Activated CD4-positive, alpha-beta T cell treated with anti-CD3 and anti-CD28 coated beads, Interleukin-2, amount 50 U/mL, for 16 hours (primary cell): ENCODE results near the gene LAT.
"Not testable (repeated sequence)": the region's sequence is repeated elsewhere in the genome, so short reads cannot be mapped to it uniquely, and the experiment has no call there.

ENCODE experiments used
- DNase-seq: peaks from one replicate; pipeline ENCODE4 v3.0.0-alpha.2; 2020

LAT gene, protein sequence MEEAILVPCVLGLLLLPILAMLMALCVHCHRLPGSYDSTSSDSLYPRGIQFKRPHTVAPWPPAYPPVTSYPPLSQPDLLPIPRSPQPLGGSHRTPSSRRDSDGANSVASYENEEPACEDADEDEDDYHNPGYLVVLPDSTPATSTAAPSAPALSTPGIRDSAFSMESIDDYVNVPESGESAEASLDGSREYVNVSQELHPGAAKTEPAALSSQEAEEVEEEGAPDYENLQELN

DNA sequence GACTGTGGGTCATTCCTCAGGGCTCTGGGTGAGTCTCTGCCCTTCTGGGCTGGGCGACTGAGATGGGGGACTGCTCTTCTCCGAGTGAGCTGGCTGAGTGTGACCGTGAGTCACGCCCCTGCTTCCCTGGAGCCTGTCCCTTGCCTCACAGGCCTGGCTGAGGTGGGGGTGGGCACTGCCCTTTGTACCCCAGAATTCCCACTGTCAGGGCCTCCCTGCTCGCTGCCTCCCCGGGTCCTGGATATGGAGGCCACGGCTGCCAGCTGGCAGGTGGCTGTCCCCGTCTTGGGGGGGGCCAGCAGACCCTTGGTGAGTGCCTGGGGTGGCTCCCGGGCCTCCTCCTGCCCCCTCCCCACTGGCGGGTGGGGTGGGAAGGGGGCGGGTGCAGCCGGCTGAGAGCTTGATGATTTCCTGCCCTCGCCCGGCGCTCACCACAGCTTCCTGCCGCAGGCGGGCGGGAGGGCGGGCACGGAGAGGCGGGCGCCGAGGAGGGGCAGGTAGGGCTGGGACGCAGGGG is at the start of gene LAT:
Gene LAT (plus strand): TSS at position 434 of the 517 bp plus-strand sequence. CDS start 366 bp downstream, outside the sequence.
- peak; percentile 83 for DNase-seq

DNA sequence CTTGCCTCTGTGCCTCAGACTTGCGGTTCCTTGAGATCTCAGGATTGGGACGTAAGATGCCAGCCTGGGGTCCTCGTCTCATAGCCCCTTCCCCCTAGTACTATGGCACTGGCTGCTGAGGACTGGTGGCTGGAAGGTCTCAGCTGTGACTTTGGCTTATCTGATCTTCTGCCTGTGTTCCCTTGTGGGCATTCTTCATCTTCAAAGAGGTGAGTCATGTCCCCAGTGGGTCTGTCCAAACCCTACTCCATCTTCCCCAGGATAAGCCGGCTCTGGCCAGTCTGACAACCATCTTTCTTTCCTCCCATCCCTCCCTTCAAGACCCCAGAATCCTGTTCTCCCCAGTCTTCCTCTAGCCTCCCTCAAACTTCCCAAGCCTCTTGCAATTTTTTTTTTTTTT is 49.5 kb upstream of the LAT start:
- no peak for DNase-seq

DNA sequence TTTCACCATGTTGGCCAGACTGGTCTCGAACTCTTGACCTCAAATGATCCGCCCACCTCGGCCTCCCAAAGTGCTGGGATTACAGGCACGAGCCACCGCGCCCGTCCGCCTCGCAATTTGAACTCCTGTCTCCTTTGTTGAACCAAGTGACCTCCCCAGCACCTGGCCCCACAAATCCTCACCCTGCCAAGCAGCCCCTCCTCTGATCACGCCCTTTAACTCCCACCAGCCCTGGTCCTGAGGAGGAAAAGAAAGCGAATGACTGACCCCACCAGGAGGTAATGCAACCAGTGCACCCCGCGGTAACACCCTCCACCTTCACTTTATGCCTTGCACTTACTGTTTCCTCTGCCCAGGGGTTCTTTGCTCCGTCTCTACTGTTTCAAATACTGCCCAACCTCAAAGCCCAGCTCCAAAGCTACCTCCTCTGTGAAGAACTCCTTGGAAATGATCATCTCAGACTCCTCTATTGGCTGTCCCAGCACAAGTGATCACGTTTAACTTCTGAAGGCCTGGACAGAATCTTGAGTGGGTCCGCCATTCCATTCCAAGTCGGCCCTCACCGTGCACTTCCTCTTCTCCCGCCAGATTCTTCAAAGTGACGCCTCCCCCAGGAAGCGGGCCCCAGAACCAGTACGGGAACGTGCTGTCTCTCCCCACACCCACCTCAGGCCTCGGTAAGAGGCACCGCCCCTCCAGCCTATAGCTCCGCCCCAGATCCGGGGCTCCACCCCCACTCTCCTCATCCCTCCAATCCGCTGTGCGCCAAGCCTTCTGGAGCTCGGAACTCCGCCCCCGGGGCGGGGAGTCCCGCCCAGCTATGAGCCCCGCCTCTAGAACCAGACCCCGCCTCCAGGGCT is 48.7 kb upstream of the LAT start:
- peak; percentile 83 for DNase-seq

DNA sequence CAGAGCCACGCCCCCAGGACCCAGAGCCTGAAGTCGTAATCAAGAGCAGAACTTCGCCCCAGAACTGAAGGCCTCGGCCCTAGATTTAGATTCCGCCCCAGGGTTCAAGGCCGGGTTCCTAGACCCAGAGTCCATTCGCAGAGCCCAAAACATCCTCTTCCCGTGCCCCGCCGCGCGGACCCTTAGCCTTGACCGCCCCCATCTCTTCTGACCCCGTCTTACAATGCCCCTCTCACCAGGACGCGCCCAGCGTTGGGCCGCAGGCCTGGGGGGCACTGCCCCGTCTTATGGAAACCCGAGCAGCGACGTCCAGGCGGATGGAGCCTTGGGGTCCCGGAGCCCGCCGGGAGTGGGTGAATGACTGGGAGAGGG is 48.1 kb upstream of the LAT start:
- no peak for DNase-seq

DNA sequence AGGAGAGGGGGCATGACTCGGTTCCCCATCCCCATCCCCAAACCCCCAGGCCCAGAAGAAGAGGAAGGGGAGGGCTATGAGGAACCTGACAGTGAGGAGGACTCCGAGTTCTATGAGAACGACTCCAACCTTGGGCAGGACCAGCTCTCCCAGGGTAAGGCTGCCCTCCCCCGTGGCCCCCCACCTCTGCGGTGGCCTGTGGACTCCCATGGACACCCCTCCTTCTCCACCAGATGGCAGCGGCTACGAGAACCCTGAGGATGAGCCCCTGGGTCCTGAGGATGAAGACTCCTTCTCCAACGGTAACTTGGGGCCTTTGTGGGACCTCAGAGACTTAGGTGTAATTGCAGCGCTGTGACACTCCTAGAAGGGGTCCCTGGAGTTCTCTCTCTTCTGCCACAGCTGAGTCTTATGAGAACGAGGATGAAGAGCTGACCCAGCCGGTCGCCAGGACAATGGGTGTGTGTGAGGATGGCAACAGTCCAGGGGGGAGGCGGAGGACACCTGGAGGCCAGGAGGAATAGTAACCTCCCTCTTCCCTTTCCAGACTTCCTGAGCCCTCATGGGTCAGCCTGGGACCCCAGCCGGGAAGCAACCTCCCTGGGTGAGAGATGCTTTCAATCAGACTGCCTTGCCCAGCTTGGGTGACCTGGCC is 47.5 kb upstream of the LAT start:
- DNase-seq = no peak

DNA sequence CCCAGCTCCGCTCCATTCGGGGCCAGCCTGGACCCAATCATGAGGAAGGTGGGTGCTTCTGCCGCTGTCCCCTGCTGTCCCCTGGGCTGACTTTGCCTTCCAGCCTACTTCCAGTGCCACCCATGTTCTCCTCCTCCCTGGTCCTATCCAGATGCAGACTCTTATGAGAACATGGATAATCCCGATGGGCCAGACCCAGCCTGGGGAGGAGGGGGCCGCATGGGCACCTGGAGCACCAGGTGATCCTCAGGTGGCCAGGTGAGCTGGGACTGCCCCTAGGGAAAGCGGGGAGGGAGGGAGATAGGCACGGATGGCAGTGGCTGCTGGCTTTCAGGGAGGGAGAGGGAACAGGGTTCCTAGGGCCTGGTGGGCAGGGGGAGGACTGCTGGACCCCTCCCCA is 46.1 kb upstream of the LAT start:
- DNase-seq = no peak

DNA sequence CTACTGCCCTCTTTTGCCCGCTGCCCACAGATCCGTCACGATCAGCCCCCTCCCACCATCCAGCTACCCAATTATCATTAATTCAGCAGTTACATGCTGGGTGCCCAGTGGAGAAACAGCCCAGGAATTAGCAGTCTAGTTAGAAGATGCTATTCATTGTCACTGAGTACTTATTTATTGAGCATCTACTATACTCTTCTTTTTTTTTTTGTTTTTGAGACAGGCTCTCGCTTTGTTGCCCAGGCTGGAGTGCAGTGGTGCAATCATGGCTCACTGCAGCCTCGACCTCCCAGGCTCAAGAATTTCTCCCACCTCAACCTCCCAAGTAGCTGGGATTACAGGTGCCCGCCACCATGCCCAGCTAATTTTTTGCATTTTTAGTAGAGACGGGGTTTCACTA is 45.0 kb upstream of the LAT start:
- DNase-seq = not testable (repeated sequence)

DNA sequence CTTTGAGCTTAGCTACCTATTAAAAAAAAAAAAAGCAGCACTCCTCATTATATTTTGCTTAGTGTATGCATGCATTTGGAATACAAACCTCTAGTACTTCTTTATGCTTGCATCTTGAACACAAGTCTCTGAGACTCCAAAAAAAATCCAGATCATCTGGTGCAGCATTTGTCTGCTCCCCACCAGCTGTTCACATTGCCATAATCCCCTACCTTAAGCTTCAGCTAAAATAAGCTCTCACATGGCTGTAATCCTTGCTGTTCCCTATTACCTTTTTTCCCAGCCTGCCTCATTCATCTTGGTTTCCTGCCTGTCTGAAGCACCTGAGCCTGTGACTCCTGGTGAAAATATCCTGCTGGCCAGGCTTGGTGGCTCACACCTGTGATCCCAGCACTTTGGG is 41.6 kb upstream of the LAT start:
- no peak for DNase-seq

DNA sequence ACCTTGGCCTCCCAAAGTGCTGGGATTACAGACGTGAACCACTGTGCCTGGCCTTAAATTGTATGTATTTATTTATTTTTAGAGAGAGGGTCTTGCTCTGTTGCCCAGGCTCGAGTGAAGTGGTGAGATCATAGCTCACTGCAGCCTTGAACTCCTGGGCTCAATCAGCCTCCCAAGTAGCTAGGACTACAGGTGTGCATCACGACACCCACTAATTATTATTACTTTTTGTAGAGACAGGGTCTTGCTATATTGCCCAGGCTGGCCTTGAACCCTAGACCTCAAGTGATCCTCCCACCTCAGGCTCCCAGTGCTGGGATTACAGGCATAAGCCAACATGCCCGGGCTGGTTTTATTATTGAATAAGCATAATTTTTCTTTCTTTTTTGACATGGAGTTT is 38.2 kb upstream of the LAT start:
- no peak for DNase-seq

DNA sequence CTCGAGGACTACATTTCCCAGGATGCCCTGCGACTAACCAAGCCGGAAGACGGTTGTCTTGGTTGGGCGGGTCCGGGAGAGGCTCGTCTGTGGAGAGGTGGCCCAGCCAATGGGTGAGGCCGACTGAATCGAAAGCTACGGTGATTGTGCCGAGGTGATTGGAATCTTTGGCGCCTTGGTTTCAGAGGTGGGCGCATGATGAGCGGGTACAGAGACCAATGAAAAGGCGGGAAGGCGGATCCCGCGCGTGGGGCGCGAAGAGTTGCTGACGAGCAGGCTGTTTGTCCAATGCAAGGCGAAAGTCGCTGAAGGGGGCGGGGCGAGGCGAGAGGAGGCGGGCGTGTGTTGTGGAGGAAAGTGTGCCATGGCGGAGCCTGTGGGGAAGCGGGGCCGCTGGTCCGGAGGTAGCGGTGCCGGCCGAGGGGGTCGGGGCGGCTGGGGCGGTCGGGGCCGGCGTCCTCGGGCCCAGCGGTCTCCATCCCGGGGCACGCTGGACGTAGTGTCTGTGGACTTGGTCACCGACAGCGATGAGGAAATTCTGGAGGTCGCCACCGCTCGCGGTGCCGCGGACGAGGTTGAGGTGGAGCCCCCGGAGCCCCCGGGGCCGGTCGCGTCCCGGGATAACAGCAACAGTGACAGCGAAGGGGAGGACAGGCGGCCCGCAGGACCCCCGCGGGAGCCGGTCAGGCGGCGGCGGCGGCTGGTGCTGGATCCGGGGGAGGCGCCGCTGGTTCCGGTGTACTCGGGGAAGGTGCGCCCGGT is 34.0 kb upstream of the LAT start, which contains the start of gene NFATC2IP:
Gene NFATC2IP (plus strand): TSS at position 290 of the 762 bp plus-strand sequence. CDS start 75 bp downstream, at position 365.
- peak; percentile 100 for DNase-seq

DNA sequence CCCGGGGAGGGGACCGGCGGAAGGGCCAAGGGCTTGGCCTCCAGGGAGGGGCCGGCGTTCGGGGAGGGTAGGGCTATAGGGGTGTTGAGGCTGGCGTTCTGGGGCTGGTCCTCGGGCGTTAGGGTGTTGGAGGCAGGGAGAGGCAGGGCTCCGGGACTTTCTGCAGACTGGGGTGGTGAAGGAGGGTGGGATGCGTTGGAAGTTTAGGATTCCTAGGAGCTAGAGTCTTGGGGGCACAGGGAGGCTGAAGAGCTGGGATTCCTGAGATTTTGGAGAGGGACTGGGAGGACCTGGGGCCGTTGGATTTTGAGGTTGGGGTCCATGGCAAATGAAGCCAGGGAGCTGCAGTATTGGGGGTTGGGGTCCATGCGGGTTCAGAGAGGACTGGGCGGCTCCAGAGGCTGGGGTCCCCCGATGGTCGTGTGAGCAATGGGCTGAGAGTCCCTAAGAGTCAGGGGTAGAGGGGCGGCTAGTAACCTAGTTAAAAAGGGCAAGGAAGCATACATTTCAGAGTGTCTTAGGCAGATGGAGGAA is 33.4 kb upstream of the LAT start:
- DNase-seq = peak; percentile 52

DNA sequence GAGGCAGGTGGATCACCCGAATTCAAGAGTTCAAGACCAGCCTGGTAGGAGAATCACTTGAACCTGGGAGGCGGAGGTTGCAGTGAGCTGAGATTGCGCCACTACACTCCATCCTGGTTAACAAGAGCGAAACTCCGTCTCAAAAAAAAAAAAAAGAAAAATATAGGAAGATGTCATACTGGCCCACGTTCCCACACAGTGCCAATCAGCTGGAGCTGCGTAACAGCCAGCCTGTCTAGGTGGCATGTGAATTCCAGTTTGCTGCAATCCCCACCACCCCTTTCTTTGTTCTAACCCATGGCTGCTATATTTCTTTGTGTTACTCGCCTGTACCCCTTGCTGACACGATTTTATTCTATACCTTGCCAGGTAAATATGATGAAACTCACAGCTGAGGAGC is 26.6 kb upstream of the LAT start:
- DNase-seq = no peak

DNA sequence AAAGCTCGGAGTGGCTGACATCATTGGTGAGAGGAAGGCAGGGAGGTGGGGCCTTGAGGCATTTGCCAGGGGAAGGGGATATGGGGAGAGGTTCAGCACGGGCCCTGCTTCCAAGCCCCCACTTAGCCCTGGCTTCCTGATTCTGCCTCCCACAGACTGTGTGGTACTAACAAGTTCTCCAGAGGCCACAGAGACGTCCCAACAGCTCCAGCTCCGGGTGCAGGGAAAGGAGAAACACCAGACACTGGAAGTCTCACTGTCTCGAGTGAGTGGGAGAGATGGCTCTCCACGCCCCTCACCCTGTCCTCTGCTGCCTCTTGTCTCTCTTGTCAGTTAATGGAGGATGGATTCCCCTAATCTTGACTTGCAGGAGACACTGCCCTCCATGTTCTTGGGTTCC is 26.0 kb upstream of the LAT start:
- no peak for DNase-seq

DNA sequence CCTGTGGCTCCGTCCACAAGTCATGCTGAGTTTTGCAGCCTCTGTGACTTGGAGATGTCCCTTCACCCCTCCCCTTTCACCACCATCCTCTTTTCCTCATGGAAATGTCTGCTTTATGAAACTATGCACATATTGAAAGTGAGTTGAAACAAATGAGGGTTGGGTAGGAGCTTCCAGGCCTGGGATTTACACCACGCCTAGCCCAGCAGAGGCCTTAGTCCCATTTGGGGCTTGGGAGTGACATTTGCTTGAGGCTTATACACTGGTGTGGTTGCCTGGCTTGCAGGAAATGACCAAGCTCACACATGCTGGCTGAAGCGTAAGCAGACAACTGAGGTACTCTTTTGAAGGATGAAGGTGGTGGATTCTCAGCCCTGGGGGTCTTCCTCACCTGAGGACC is 20.8 kb upstream of the LAT start:
- DNase-seq = no peak

DNA sequence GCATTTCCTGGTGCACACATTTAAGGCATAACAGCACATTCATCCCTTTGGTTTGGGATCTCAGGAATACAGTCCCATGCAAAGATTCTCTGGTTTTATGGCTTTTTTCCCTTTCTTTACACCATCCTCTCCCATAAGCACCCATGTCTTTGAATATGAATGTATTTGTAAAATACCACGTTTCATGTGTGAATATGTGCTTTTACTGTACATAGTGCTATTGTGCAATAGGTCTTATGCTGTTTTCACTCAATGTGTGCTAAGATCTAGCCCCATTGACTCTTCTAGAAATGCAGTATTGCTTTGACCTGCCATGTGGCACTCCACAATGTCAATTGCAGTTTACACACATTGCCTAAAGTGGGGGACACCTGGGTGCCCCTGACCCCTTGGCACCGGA is 20.4 kb upstream of the LAT start:
- no peak for DNase-seq

DNA sequence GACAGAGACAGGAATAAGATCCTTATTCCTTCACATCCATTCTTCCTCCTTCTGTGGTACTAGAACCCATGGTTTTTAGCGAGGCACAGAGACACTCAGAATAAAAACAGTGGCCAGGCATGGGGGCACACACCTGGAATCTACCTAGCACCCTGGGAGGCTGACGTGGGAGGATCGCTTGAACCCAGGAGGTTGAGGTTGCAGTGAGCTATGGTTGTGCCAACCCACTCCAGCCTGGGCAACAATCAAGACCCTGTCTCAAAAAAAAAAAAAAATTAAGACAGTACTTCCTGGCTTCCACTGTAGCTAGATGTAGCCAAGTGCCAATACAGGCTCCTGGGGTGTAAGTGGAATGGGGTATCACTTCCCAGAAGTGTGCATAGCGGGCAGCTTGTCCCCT is 17.7 kb upstream of the LAT start:
- DNase-seq = no peak

DNA sequence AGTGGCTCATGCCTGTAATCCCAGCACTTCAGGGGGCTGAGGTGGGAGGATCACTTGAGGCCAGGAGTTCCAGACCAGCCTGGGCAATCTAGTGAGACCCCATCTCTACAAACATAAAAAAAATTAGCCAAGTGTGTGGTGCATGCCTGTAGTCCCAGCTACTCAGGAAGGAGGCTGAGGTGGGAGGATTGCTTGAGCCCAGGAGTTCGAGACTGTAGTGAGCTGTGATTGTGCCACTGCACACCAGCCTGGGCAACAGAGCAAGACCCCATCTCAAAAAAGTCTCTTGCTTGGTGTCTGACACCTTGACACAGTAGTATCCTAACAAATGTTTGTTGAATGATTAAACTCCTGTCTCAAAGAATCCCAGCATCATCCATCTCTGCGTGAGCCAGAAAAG is 15.2 kb upstream of the LAT start:
- not testable (repeated sequence) for DNase-seq

DNA sequence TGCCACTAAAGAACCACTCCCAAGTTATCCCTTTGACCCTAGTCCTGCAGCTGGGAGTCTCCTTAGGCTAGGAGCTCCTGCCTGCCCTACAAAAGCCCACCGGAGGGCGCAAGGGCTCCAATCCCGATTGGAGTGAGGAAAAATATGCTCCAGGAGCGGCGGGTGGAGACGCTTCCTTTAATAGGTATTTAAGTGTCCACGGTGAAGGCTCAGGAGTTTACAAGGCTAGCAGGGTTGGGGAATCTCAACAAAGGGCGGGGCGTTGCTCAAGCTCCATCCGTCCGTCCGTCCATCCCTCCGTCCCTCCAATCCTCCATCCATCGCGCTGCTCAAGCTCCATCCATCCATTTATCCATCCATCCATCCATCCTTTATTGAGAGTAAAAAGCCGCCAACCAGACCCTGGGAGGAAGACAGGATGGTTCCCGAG is 10.8 kb upstream of the LAT start:
- no peak for DNase-seq

DNA sequence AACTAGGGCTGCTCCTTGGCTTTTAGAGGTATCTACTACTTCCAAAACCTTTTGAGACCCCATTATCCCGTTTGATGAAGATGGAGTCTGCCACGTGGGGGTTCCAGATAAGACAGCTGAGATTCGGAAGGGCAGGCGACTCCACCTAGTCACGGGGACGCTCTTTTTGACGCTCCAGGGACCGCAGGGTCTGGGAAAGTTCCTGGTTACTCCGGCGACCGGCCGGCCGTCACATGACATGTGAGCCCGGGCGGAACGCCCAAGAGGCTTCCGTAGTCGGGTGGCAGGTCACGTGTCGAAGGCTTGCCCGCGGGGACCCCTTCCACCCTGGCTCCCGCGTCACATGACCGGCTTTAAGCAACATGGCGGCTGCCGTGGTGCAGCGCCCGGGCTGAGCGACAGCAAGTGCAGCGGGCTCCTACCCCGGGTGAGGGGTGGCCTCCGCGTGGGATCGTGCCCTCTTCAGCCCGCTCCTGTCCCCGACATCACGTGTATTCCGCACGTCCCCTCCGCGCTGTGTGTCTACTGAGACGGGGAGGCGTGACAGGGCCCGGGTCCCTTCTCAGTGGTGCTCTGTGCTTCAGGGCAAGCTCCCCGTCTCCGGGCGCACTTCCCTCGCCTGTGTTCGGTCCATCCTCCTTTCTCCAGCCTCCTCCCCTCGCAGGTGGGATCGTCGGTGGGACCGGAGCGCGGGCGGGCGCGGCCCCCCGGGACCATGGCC is 10.3 kb upstream of the LAT start, which contains the start of gene SPNS1:
Gene SPNS1 (plus strand): TSS at position 342 of the 721 bp plus-strand sequence. CDS start 374 bp downstream, at position 716.
- peak; percentile 98 for DNase-seq

DNA sequence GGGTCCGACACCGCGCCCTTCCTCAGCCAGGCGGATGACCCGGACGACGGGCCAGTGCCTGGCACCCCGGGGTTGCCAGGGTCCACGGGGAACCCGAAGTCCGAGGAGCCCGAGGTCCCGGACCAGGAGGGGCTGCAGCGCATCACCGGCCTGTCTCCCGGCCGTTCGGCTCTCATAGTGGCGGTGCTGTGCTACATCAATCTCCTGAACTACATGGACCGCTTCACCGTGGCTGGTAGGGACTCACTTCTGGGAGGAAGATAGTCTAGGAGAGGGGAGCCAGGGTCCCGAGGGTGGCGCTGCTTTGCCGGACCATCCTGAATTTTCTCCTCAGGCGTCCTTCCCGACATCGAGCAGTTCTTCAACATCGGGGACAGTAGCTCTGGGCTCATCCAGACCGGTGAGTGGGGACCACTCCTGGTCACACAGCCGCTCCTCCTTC is 9.7 kb upstream of the LAT start:
- DNase-seq = no peak
